GM18520 (cell line): Measurements from ENCODE around the gene UPK2.
"Not testable (repeated sequence)": the region's sequence is repeated elsewhere in the genome, so short reads cannot be mapped to it uniquely, and the experiment has no call there.

Experiments
- ATAC-seq: cut with Tn5 transposase; IDR thresholded peaks from one replicate; pipeline ENCODE4 v1.9.1; 2021; ENCODE audit not compliant: unreplicated experiment

The UPK2 gene

GRCh38 chr11:118938491-118939403 is 17.4 kb upstream of the UPK2 start:
- ATAC-seq, result no peak

GRCh38 chr11:118939404-118939915 is 16.6 kb upstream of the UPK2 start:
- no peak for ATAC-seq

GRCh38 chr11:118939953-118940598 is 16.0 kb upstream of the UPK2 start:
- no peak for ATAC-seq

- ATAC-seq, result no peak
These were observed 9.0 kb upstream of the UPK2 start for GRCh38 chr11:118947091-118947490.

- no peak for ATAC-seq
These were observed 8.1 kb upstream of the UPK2 start for GRCh38 chr11:118948000-118948399.

GRCh38 chr11:118953265-118953664 is 2.8 kb upstream of the UPK2 start:
- ATAC-seq, result no peak

GRCh38 chr11:118953976-118954375 is 2.1 kb upstream of the UPK2 start:
- ATAC-seq, result not testable (repeated sequence)

GRCh38 chr11:118956847-118957469 is 860 bp downstream of the UPK2 start:
- ATAC-seq, result no peak

- ATAC-seq, result no peak
These were observed 1.5 kb downstream of the UPK2 start for GRCh38 chr11:118957549-118957948.

GRCh38 chr11:118957968-118958367 is 1.9 kb downstream of the UPK2 start:
- ATAC-seq, result no peak

GRCh38 chr11:118958577-118958976 is 2.5 kb downstream of the UPK2 start:
- ATAC-seq, result no peak

GRCh38 chr11:118961189-118961588 is 5.1 kb downstream of the UPK2 start:
- ATAC-seq, result no peak

- ATAC-seq, result no peak
These were observed 5.5 kb downstream of the UPK2 start for GRCh38 chr11:118961591-118961990.

GRCh38 chr11:118969508-118969907 is 13.4 kb downstream of the UPK2 start:
- not testable (repeated sequence) for ATAC-seq

GRCh38 chr11:118971646-118972045 is 15.5 kb downstream of the UPK2 start, which contains the start of gene FOXR1:
TSS of gene FOXR1 (plus strand) at chr11:118971761. CDS start at chr11:118971932, 171 bp downstream.
- ATAC-seq, result no peak

- no peak for ATAC-seq
These were observed 17.9 kb downstream of the UPK2 start for GRCh38 chr11:118973985-118974384.

GRCh38 chr11:118975771-118976709 is 19.9 kb downstream of the UPK2 start:
- no peak for ATAC-seq

- no peak for ATAC-seq
These were observed 23.3 kb downstream of the UPK2 start for GRCh38 chr11:118979434-118979833.

GRCh38 chr11:118980191-118980881 is 24.2 kb downstream of the UPK2 start:
- no peak for ATAC-seq

GRCh38 chr11:118984337-118984736 is 28.2 kb downstream of the UPK2 start:
- ATAC-seq, result not testable (repeated sequence)
